K562 (cell line): ENCODE data around the gene TESK2. TPM values are rescaled to one million over a fixed set of nuclear protein-coding genes. Genes with fewer than 3 reads are reported as not detected.

Source experiments
- ATAC-seq: fragments of 200-7000 bp; cut with Tn5 transposase; 3 replicates; pipeline ENCODE4 v1.9.1; 2020; ENCODE audit warnings: moderate library complexity
- BruUV-seq: library from RNA; stranded (reverse); fragments of 400-500 nt; replicated peaks from 2 replicates; lab custom pipeline; 2021; lab: Mats Ljungman, UMichigan
- CTCF ChIA-PET: fragments of 300-600 bp; formaldehyde crosslinking; extraction: SDS; loops from one replicate; lab custom pipeline; 2021; ENCODE audit warnings: low intra/inter-chr PET ratio; lab: Yijun Ruan, JAX
- POLR2A ChIA-PET: fragments of 300-600, 350-650 bp; sonication (Branson Sonifier 250); formaldehyde crosslinking; extraction: SDS; loops from one replicate; lab custom pipeline; 2021; ENCODE audit warnings: antibody characterized with exemption, inconsistent platforms; lab: Yijun Ruan, JAX
- DNase-seq, 4 experiments: peaks; one replicate each; pipeline versions ENCODE4 v3.0.0 to v3.0.0-alpha.2; 2011 to 2018; ENCODE audit warnings: low spot score in 3 of 4, mixed read lengths in 3 of 4; ENCODE audit errors: extremely low read depth in 1 of 4
- FAIRE-seq: peaks from 2 replicates; lab custom pipeline; 2011; peaks lifted over from hg19 to GRCh38; lab: Jason Lieb, UNC
- H2AFZ ChIP-seq: 2 replicates; pipeline ENCODE4 v1.6.0; 2011; ENCODE audit warnings: low read depth, low read length, control low read depth, inconsistent platforms
- H3K27ac ChIP-seq: fragments of 200-600 bp; 3 replicates; pipeline ENCODE4 v1.8.0; 2011; ENCODE audit warnings: low read depth, mild to moderate bottlenecking, control low read depth, inconsistent platforms, low read length, moderate library complexity, mixed read lengths; ENCODE audit errors: extremely low read depth
- H3K27me3 ChIP-seq, 2 experiments: fragments of 300-600 bp in 1 of 2; 2 replicates in 1 of 2; 3 replicates in 1 of 2; pipeline versions ENCODE4 v1.6.0 to v1.8.0; 2011; ENCODE audit warnings: inconsistent platforms in 2 of 2, low read length in 2 of 2, mild to moderate bottlenecking in 1 of 2, mixed read lengths in 1 of 2, moderate library complexity in 1 of 2; ENCODE audit not compliant: control insufficient read depth in 2 of 2, insufficient read depth in 2 of 2
- H3K36me3 ChIP-seq: fragments of 300-600 bp; 3 replicates; pipeline ENCODE4 v1.8.0; 2011; ENCODE audit warnings: mild to moderate bottlenecking, low read length, inconsistent platforms; ENCODE audit not compliant: control insufficient read depth, insufficient read depth
- H3K4me1 ChIP-seq, 2 experiments: fragments of 200-600 bp in 1 of 2; replicated peaks in 1 of 2; 2 replicates in 1 of 2; 3 replicates in 1 of 2; pipeline versions ENCODE4 v1.5.1 to v1.8.0; 2011; ENCODE audit warnings: inconsistent platforms in 2 of 2, low read length in 2 of 2, mild to moderate bottlenecking in 1 of 2, mixed read lengths in 1 of 2, moderate library complexity in 1 of 2; ENCODE audit not compliant: control insufficient read depth in 2 of 2, insufficient read depth in 2 of 2
- H3K4me2 ChIP-seq: 2 replicates; pipeline ENCODE4 v1.6.1; 2011; ENCODE audit warnings: low read length, control low read depth, inconsistent platforms, mixed read lengths; ENCODE audit not compliant: insufficient read depth
- H3K4me3 ChIP-seq: fragments of 200-600 bp; sonication (generic), shearing (Covaris generic); 2 replicates; pipeline ENCODE4 v1.5.1; 2016; ENCODE audit warnings: control low read depth, inconsistent platforms
- H3K79me2 ChIP-seq: fragments of 200-600 bp; 3 replicates; pipeline ENCODE4 v1.8.0; 2011; ENCODE audit warnings: low read length, inconsistent platforms; ENCODE audit not compliant: control insufficient read depth, insufficient read depth
- H3K9ac ChIP-seq, 2 experiments: 2 replicates each; pipeline versions ENCODE4 v1.6.0 to v1.6.1; 2011; ENCODE audit warnings: low read depth in 2 of 2, low read length in 2 of 2, control low read depth in 1 of 2, inconsistent platforms in 1 of 2, mild to moderate bottlenecking in 1 of 2, mixed read lengths in 1 of 2; ENCODE audit not compliant: insufficient read depth in 1 of 2
- H3K9me1 ChIP-seq: one replicate; pipeline ENCODE4 v1.6.0; 2011; ENCODE audit warnings: inconsistent platforms, mild to moderate bottlenecking, low read length, moderate library complexity; ENCODE audit not compliant: control insufficient read depth, insufficient read depth
- H3K9me3 ChIP-seq: replicated peaks from 2 replicates; pipeline ENCODE4 v1.5.1; 2011; ENCODE audit warnings: low read depth, low read length, inconsistent platforms; ENCODE audit not compliant: control insufficient read depth, insufficient read depth
- H4K20me1 ChIP-seq: replicated peaks from 2 replicates; pipeline ENCODE4 v1.6.1; 2011; ENCODE audit warnings: low read length, inconsistent platforms, mixed read lengths; ENCODE audit not compliant: control insufficient read depth, insufficient read depth
- ATF7 ChIP-seq: fragments of 450-650 bp; IDR thresholded peaks from 2 replicates; pipeline ENCODE4 v1.7.1; 2014; ENCODE audit warnings: mild to moderate bottlenecking, moderate library complexity
- BCL6 ChIP-seq: fragments of 250-450 bp; sonication (Bioruptor Pico); IDR thresholded peaks from 2 replicates; pipeline ENCODE4 v1.4.0; 2020
- BRD9 ChIP-seq: fragments of 450-650 bp; IDR thresholded peaks from 2 replicates; pipeline ENCODE4 v1.6.1; 2018; ENCODE audit warnings: low read depth; ENCODE audit not compliant: partially characterized antibody
- CBX2 ChIP-seq: fragments of 200-600 bp; sonication (generic); IDR thresholded peaks from one replicate; pipeline ENCODE4 v1.6.1; 2012; ENCODE audit warnings: mild to moderate bottlenecking, low read length, inconsistent platforms; ENCODE audit not compliant: insufficient read depth, poor library complexity, severe bottlenecking
- JUN ChIP-seq, 2 experiments: sonication (generic) in 1 of 2; formaldehyde crosslinking in 1 of 2; IDR thresholded peaks; 2 replicates each; pipeline versions ENCODE4 v1.6.1 to v1.8.0; 2012 to 2022; ENCODE audit warnings: borderline replicate concordance in 2 of 2, mild to moderate bottlenecking in 2 of 2, improper control_type of control experiment in 1 of 2, low read depth in 1 of 2, low read length in 1 of 2, missing genetic modification reagents in 1 of 2
- KAT7 ChIP-seq: sonication (generic); formaldehyde crosslinking; IDR thresholded peaks from 2 replicates; pipeline ENCODE4 v1.8.0; 2022; ENCODE audit warnings: missing genetic modification reagents, mild to moderate bottlenecking, borderline replicate concordance
- MAFK ChIP-seq: IDR thresholded peaks from 2 replicates; pipeline ENCODE4 v1.6.1; 2011; ENCODE audit warnings: low read length, improper control_type of control experiment
- MYC ChIP-seq, 2 experiments: fragments of 250-450 bp in 1 of 2; sonication (Bioruptor Pico) in 1 of 2; IDR thresholded peaks; 2 replicates each; pipeline versions ENCODE4 v1.5.1 to v1.6.1; 2012 to 2021; ENCODE audit warnings: low read depth in 2 of 2, borderline replicate concordance in 1 of 2, improper control_type of control experiment in 1 of 2, low read length in 1 of 2, mild to moderate bottlenecking in 1 of 2, moderate library complexity in 1 of 2
- STAG1 ChIP-seq: sonication (generic); formaldehyde crosslinking; IDR thresholded peaks from 2 replicates; pipeline ENCODE4 v1.5.0; 2020; ENCODE audit warnings: missing genetic modification reagents, borderline replicate concordance
- WGBS: fragments of 100-300 bp; shearing (Covaris generic); methylation state at CpG from one replicate; pipeline ENCODE4 v1.1.6; 2016; ENCODE audit warnings: low coverage, mixed read lengths; ENCODE audit not compliant: insufficient coverage; ENCODE audit errors: missing lambda C conversion rate; 5-methylcytosine and 5-hydroxymethylcytosine counted together
- in situ Hi-C: fragments of 300-500 bp; cut with MboI; formaldehyde crosslinking; loops from 4 replicates; pipeline ENCODE4 v1.15.0; 2018; ENCODE audit warnings: inconsistent platforms, mixed read lengths
- intact Hi-C: fragments of 100-400 bp; cut with micrococcal nuclease; formaldehyde crosslinking; loops from 2 replicates; pipeline ENCODE4 v1.14.2; 2022
- polyA plus RNA-seq, 8 experiments: library from polyadenylated mRNA; depleted of rRNA in 4 of 8; stranded (reverse) in 5 of 8; unstranded in 3 of 8; fragments of >200 nt; fragmentation: Nextera tagmentation in 2 of 8; fragmentation: Illumina TruSeq in 1 of 8; extraction: Ambion mirVana in 2 of 8; extraction: Trizol in 1 of 8; gene quantifications; 2 replicates each; pipeline versions ENCODE4 v1.2.1 to v1.2.3, GENCODE V29; 2011 to 2014; ENCODE audit warnings: inconsistent platforms in 1 of 8, missing spikeins in 1 of 8
- total RNA-seq, 7 experiments: library from RNA; depleted of rRNA in 6 of 7; stranded (reverse); fragments of >200 nt in 6 of 7; fragmentation: Illumina TruSeq in 2 of 7; extraction: Trizol in 2 of 7; gene quantifications; 2 replicates each; pipeline versions ENCODE4 v1.2.1 to v1.2.3, GENCODE V29; 2011 to 2021; ENCODE audit warnings: low replicate concordance in 1 of 7
- TF ChIP-seq, protein P1 (sequence below), 2 experiments: fragments of 450-650 bp in 1 of 2; sonication (generic) in 1 of 2; formaldehyde crosslinking in 1 of 2; IDR thresholded peaks in 1 of 2; conservative IDR thresholded peaks in 1 of 2; 2 replicates each; pipeline versions ENCODE4 v1.6.1 to v1.8.1; 2016 to 2023; ENCODE audit warnings: mild to moderate bottlenecking in 2 of 2, moderate library complexity in 2 of 2, inconsistent platforms in 1 of 2, missing genetic modification reagents in 1 of 2
- TF ChIP-seq, protein P2 (sequence below): fragments of 150-350 bp; conservative IDR thresholded peaks from 2 replicates; pipeline ENCODE4 v1.6.1; 2014; ENCODE audit warnings: low read length
- TF ChIP-seq, protein P3 (sequence below), 3 experiments: IDR thresholded peaks in 2 of 3; conservative IDR thresholded peaks in 1 of 3; 2 replicates each; pipeline ENCODE4 v1.5.1; 2011 to 2012; ENCODE audit warnings: low read length in 3 of 3, mild to moderate bottlenecking in 3 of 3, control low read depth in 2 of 3, improper control_type of control experiment in 1 of 3, inconsistent platforms in 1 of 3, low read depth in 1 of 3, mixed read lengths in 1 of 3, moderate library complexity in 1 of 3; ENCODE audit not compliant: insufficient read depth in 2 of 3

TESK2 gene
- total and polyA plus RNA-seq, 9 of the 15 experiments (the other 6 are each of a cell fraction or from before 2014, with no cell fraction given), result 1.6 to 5.3 (median 3.7) TPM

DNA sequence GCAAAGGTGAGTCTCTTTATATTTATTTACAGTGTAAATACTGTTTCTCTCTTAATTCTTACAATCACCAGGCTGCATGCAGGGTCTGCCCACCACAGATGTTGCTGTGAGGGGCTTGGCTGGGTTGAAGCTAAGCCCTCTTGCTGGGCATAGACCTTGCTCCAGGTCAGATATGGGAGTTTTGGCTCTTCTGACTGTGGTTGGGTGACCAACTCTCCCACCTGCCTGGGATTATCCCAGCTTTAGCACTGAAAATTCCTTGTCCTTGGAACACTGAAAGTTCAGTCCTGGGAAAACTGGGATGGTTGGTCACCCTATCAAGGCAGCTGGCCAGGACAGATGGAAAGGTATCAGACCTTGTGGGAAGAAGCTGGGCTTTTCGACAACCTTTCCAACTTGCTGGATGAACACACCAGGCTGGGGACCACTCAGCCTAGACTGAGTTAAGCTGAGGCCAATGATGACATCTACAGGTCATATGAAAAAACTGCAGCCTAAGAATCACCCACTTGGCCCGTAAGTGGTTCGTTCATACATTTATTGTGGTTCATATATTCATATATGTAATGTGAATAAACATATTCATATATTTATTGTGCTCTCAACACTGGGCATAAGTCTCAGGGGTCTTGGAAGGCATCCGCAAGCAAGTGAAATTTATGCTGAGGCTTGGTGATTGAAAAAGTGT lies 190.8 kb downstream of the TESK2 start:
- no peak overlapping the region for H3K4me2 ChIP-seq
- no TSS peak for BruUV-seq
- H3K4me3 ChIP-seq, result no peak overlapping the region
- no peak overlapping the region for H3K27ac ChIP-seq
- DNase-seq (peak; percentile 65 to 85 (median 70)), ATAC-seq (peak; percentile 44), FAIRE-seq (peak; percentile 98)
- no peaks in the 10 kb centered on the region for H3K9me3 ChIP-seq
- H3K79me2 ChIP-seq, result peaks cover 9% of the 10 kb centered on the region; the same call in 2 of the 3 replicates
- no peaks in the 10 kb centered on the region for H3K27me3 ChIP-seq
- H3K36me3 ChIP-seq, result no peaks in the 10 kb centered on the region
- POLR2A ChIA-PET, result interaction anchor here (0.6 to 4.1 kb wide), 10 partner anchors 8 to 591 kb away, joined by 3 to 44 read pairs (median 3); partner anchors contain the start of genes HECTD3 and UROD
- CTCF ChIA-PET, result interaction anchor here (0.5 to 5.3 kb wide), 10 partner anchors 21 to 569 kb away, joined by 3 to 58 read pairs (median 4); partner anchors contain the start of gene RNU5D-1
- peak overlapping the region; percentile 26; the same call in 1 of the 2 replicates for H2AFZ ChIP-seq
- no peaks in the 10 kb centered on the region for H3K9me1 ChIP-seq
- 5% methylated on average over 4 of the region's 4 CpGs for WGBS
- in situ Hi-C loops, result loop anchor here (5.0 to 10.0 kb wide), 4 partner anchors 288 to 575 kb away; partner anchors contain the start of genes HECTD3, PTCH2 and UROD
- intact Hi-C loops, result loop anchor here (1.0 to 5.0 kb wide), 5 partner anchors 68 to 568 kb away; partner anchors contain the start of gene RNU5D-1
- peaks cover 24 to 28% of the 10 kb centered on the region in 2 experiments for H3K4me1 ChIP-seq
- no peak overlapping the region for H3K9ac ChIP-seq
- H4K20me1 ChIP-seq, result no peaks in the 10 kb centered on the region
- TF ChIP-seq MYC (IDR thresholded peaks at IDR 0.05; ENCODE audit: low read depth, low read length), result 0 out of 2 replicates have a peak, but pooled peaks have one; percentile 37
- TF ChIP-seq MYC (CRISPR knock-in tag; IDR thresholded peaks at IDR 0.05; ENCODE audit: borderline replicate concordance, low read depth), result no peak
- peak; percentile 74 for TF ChIP-seq BRD9
- TF ChIP-seq JUN (IDR thresholded peaks at IDR 0.05; ENCODE audit: borderline replicate concordance, low read depth, low read length), result 0 out of 2 replicates have a peak, but pooled peaks have one; percentile 45
- TF ChIP-seq JUN (CRISPR knock-in tag; IDR thresholded peaks at IDR 0.05; ENCODE audit: borderline replicate concordance), result no peak
- TF ChIP-seq, protein P1, sequence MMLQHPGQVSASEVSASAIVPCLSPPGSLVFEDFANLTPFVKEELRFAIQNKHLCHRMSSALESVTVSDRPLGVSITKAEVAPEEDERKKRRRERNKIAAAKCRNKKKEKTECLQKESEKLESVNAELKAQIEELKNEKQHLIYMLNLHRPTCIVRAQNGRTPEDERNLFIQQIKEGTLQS (IDR thresholded peaks at IDR 0.05), result 0 out of 2 replicates have a peak, but pooled peaks have one; percentile 16
- TF ChIP-seq, protein P1 (CRISPR knock-in tag; conservative IDR thresholded peaks at IDR 0.05), result no peak
- no peak for TF ChIP-seq BCL6
- peak; percentile 67; the same call in 1 of the 2 replicates for TF ChIP-seq STAG1
- TF ChIP-seq ATF7, result peak; percentile 33; the same call in 1 of the 2 replicates
- TF ChIP-seq MAFK, result peak; percentile 24; the same call in 1 of the 2 replicates
- TF ChIP-seq, protein P2, sequence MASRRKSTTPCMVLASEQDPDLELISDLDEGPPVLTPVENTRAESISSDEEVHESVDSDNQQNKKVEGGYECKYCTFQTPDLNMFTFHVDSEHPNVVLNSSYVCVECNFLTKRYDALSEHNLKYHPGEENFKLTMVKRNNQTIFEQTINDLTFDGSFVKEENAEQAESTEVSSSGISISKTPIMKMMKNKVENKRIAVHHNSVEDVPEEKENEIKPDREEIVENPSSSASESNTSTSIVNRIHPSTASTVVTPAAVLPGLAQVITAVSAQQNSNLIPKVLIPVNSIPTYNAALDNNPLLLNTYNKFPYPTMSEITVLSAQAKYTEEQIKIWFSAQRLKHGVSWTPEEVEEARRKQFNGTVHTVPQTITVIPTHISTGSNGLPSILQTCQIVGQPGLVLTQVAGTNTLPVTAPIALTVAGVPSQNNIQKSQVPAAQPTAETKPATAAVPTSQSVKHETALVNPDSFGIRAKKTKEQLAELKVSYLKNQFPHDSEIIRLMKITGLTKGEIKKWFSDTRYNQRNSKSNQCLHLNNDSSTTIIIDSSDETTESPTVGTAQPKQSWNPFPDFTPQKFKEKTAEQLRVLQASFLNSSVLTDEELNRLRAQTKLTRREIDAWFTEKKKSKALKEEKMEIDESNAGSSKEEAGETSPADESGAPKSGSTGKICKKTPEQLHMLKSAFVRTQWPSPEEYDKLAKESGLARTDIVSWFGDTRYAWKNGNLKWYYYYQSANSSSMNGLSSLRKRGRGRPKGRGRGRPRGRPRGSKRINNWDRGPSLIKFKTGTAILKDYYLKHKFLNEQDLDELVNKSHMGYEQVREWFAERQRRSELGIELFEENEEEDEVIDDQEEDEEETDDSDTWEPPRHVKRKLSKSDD, result 0 out of 2 replicates have a peak, but pooled peaks have one; percentile 12
- no peak for TF ChIP-seq CBX2
- TF ChIP-seq, protein P3, sequence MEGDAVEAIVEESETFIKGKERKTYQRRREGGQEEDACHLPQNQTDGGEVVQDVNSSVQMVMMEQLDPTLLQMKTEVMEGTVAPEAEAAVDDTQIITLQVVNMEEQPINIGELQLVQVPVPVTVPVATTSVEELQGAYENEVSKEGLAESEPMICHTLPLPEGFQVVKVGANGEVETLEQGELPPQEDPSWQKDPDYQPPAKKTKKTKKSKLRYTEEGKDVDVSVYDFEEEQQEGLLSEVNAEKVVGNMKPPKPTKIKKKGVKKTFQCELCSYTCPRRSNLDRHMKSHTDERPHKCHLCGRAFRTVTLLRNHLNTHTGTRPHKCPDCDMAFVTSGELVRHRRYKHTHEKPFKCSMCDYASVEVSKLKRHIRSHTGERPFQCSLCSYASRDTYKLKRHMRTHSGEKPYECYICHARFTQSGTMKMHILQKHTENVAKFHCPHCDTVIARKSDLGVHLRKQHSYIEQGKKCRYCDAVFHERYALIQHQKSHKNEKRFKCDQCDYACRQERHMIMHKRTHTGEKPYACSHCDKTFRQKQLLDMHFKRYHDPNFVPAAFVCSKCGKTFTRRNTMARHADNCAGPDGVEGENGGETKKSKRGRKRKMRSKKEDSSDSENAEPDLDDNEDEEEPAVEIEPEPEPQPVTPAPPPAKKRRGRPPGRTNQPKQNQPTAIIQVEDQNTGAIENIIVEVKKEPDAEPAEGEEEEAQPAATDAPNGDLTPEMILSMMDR (IDR thresholded peaks at IDR 0.05 in 2 of 3, conservative IDR thresholded peaks at IDR 0.05 in 1 of 3; ENCODE audit: insufficient read depth in 2 of 3, low read depth in 1 of 3, low read length in 3 of 3), result peak; percentile 83 to 96 (median 90)
- 0 out of 2 replicates have a peak, but pooled peaks have one; percentile 37 for TF ChIP-seq KAT7 (CRISPR knock-in tag)
